AG20443 (cell line): ENCODE results near the gene DPYSL3.
"Not testable (repeated sequence)": the region's sequence is repeated elsewhere in the genome, so short reads cannot be mapped to it uniquely, and the experiment has no call there.

Source experiments
- DNase-seq: peaks from one replicate; pipeline ENCODE4 v3.0.0; 2012; ENCODE audit warnings: low spot score, mixed read lengths

Gene DPYSL3

DNA sequence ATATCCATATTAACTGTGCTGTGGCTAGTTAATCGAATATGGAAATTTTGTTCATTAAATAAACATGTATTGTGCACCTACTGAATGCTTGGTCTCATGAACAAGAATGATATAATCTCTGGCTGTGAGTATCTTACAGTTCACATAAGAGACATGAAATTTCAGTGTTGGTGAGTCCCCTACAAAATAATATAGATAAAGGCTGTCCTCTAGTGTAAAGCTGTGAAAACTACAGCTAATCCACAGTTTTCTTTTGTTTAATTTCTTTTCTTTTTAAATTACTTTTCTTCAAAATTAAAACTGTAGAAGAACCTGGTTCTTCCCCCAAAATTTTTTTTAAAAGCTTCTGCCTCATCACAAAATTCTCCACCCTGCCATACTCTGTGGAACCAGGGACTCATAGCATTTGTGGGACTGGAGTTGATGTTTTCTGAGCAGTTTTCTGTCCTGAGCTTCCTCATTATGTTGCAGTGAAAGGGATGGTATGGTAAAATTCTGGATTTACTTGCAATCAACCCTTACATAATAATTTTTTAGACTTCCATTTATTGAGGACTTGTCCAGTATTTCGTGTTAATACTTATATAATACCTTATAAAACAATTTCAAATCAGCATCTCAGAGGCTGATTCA, 140.0 kb downstream of the DPYSL3 start:
- peak; percentile 28 for DNase-seq

GRCh38 chr5:147367381-147367780, 142.5 kb downstream of the DPYSL3 start:
- DNase-seq, result not testable (repeated sequence)

DNA sequence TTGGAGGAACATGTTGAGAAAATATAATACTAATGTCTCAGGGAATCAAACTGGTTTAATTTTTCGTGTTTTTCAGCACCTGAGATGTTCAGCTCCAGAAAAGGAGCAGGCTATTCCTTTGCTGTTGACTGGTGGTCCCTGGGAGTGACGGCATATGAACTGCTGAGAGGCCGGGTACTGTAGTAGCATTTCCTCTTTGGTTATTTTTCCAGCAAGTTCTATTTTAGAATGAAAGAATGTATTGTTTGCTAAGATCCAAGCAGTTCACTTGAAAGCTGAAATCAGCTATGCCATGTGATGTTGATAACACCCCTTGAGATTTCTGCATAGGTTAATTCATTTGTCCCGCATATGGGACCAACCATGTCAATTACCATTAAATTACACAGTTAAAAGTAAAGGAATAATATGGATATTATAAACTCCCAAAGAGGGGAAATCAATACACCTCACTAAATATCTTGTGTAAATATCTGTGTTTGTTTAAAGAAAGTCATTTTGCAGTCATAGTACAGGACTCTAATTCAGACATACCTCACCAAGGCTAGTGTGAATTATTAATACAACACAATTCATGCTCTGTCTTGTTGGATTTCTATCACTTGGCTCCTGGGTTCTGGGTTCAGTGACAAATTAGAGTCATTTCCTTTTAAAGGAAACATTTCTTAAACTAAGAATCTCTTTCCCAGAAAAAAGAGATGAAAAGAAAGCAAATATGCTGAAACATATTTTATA, 148.3 kb downstream of the DPYSL3 start:
- DNase-seq, result no peak

DNA sequence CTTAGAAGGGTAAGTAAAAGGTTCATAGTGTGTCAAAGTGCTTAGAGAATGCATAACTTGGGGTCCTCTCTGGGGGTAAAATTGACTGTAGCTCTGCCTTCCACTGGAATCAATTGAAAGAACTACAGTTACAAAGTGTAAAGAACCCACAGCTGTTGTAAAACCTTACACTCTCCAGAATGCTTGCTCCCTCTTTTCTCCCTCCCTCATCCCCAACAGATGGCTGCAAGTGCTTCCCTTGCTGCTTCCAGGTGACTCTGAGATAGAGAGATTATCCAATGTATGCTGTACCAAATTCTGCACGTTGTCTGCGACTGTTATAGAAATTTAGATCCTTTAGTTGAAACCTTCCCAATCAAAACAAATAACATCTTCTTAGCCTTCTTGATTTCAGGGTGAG, 149.1 kb downstream of the DPYSL3 start:
- DNase-seq, result no peak

DNA sequence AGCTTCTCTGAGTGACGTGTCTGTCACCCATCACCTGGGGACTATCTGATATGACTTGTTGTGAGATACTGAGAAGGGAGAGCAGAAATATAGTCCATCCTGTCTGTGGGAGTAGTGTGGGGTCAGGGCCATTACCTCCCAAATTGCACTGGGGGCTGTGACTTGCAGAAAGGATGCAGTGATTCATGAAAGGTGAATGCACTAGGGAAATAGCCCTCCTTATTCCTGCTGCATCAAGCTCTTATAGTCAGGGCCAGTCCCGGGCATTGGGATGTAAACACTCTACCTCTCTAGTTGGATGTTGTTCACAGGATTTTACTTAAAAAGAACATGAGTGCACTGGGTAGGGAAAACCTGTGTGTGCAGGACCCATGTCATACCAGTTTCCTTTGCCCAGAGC, 150.3 kb downstream of the DPYSL3 start:
- no peak for DNase-seq

GRCh38 chr5:147359101-147359500, 150.8 kb downstream of the DPYSL3 start:
- DNase-seq, result no peak

- no peak for DNase-seq
These were observed 160.6 kb downstream of the DPYSL3 start for GRCh38 chr5:147349241-147349640.

DNA sequence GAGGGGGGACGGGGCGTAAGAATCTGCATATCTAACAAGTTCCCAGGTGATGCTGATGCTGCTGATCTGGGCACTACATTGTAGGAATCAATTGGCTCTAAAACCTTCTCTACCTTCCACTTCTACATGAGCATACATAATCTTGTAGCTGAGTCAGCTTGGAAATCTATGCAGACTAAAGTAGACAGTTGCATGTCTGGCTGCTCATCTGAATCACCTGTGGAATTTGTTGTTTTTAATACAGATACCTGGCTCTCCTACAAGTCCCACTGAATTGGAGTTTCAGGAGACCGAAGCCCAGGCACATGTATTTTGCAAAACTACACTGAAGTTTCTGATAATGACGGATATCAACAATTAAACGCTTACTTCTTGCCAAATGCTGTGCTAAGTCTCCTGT, 161.4 kb downstream of the DPYSL3 start:
- no peak for DNase-seq

GRCh38 chr5:147348046-147348445, 161.8 kb downstream of the DPYSL3 start:
- DNase-seq, result no peak

DNA sequence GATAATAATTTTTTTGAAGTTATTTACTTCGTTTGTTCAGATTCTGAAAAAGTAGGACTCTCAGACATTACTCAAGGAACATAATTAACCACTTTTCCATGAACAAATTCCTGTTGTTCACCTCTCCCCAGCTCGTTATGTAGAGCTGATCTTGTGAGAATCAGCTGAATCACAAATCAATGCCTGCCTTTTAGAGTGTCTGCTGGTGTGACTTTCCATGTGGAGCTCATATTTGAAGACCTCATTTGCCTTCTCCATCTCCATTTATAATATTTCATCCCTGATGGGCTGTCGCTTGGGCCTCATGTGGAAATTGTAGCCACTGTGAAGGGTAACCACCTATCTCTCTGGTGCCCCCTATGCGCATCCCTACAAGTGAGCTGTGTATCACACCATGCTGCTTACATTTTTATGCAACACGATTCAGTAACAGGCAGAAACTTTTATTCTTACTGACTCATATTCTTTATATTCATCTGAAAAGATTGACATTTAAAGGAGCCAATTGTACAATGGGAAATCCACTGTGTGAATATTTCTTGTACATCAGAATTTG, 163.8 kb downstream of the DPYSL3 start:
- DNase-seq, result no peak

DNA sequence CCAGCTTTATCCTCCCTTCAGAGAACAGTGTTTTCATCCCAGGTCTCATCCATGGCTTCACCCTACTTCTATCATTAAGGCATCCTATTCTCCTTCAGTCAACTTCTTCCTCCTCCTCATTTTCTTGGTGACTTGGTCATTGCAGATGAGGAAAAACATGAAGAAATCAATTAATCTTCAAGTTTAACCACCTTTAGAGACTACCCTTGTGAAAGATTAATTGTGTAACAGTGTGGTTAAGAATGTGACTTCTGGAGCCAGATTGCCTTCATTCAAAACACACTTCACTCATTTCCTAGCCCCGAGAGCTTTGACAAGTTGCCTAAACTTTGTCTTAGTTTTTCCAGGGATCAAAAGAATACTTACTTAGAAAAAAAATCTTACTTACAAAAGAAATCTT, 165.0 kb downstream of the DPYSL3 start:
- no peak for DNase-seq

DNA sequence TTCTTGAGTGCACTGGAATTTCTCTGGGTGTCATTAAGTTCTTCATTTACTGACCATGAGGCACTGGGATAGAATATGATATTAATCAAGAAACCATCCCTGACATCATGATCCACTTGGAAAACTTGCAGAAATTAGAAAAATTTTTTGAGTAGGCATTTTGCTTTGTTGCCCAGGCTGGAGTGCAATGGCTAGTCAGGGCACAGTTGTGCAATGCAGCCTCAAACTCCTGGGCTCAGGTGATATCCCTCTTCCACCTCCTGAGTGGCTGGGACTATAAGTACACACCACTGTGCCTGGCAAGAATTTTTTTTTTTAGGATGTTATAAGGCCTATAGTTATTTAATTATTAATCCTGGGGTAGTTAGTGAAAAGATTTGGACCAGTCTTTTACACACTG, 168.5 kb downstream of the DPYSL3 start:
- no peak for DNase-seq

- DNase-seq, result no peak
These were observed 168.9 kb downstream of the DPYSL3 start for GRCh38 chr5:147340941-147341340.
